HCT116 (cell line): ENCODE data around the gene PSPC1. TPM values are rescaled to one million over a fixed set of nuclear protein-coding genes. Genes with fewer than 3 reads are reported as not detected.
"Not testable (repeated sequence)": the region's sequence is repeated elsewhere in the genome, so short reads cannot be mapped to it uniquely, and the experiment has no call there.

Experiments
- ATAC-seq: fragments of 200-7000 bp; cut with Tn5 transposase; 2 replicates; pipeline ENCODE4 v1.9.1; 2020; ENCODE audit warnings: mild to moderate bottlenecking, moderate library complexity
- BruUV-seq: library from RNA; stranded (reverse); fragments of 400-500 nt; replicated peaks from 2 replicates; lab custom pipeline; 2021; lab: Mats Ljungman, UMichigan
- CTCF ChIA-PET: fragments of 300-600 bp; sonication (Branson Sonifier 250); formaldehyde crosslinking; loops from one replicate; lab custom pipeline; 2021; ENCODE audit warnings: antibody characterized with exemption; lab: Charles Lee
- POLR2A ChIA-PET: fragments of 300-600, 350-600 bp; sonication (Branson Sonifier 250); formaldehyde crosslinking; loops from one replicate; lab custom pipeline; 2021; ENCODE audit warnings: antibody characterized with exemption; lab: Charles Lee
- RAD21 ChIA-PET, 2 experiments: fragments of 300-600 bp; sonication (Branson Sonifier 250); formaldehyde crosslinking; loops; one replicate each; lab custom pipeline; 2023; ENCODE audit warnings: low total read pairs in 2 of 2; ENCODE audit not compliant: uncharacterized antibody in 2 of 2, unreplicated experiment in 2 of 2, low non-redundant PET in 1 of 2; lab: Charles Lee
- DNase-seq: peaks from one replicate; pipeline ENCODE4 v3.0.0-alpha.2; 2010; ENCODE audit warnings: low read depth, low spot score
- H2AFZ ChIP-seq: fragments of 200-600 bp; shearing (Covaris generic), sonication (generic); 2 replicates; pipeline ENCODE4 v1.6.1; 2017; ENCODE audit warnings: low read depth, mixed run types, mixed read lengths, antibody characterized with exemption, low read length; ENCODE audit not compliant: poor library complexity, severe bottlenecking
- H3K27ac ChIP-seq: 2 replicates; pipeline ENCODE4 v1.5.1; 2012; ENCODE audit warnings: low read depth, low read length
- H3K27me3 ChIP-seq: fragments of 200-600 bp; sonication (generic); 2 replicates; pipeline ENCODE4 v1.6.1; 2016; ENCODE audit warnings: mixed run types, low read length, mixed read lengths; ENCODE audit not compliant: insufficient read depth
- H3K36me3 ChIP-seq, 2 experiments: fragments of 200-500 bp in 1 of 2; fragments of 200-600 bp in 1 of 2; sonication (Bioruptor generic) in 1 of 2; sonication (generic) in 1 of 2; 2 replicates each; pipeline versions ENCODE4 v1.5.1 to v1.6.1; 2014 to 2016; ENCODE audit warnings: low read length in 2 of 2, inconsistent platforms in 1 of 2, mixed read lengths in 1 of 2, mixed run types in 1 of 2; ENCODE audit not compliant: insufficient read depth in 2 of 2, control insufficient read depth in 1 of 2
- H3K4me1 ChIP-seq, 2 experiments: fragments of 200-600 bp in 1 of 2; sonication (generic) in 1 of 2; 2 replicates each; pipeline versions ENCODE4 v1.5.1 to v1.6.1; 2012 to 2017; ENCODE audit warnings: low read length in 2 of 2, inconsistent platforms in 1 of 2, mild to moderate bottlenecking in 1 of 2, mixed read lengths in 1 of 2, mixed run types in 1 of 2, moderate library complexity in 1 of 2; ENCODE audit not compliant: insufficient read depth in 2 of 2, control insufficient read depth in 1 of 2
- H3K4me2 ChIP-seq: fragments of 200-600 bp; sonication (generic); 2 replicates; pipeline ENCODE4 v1.6.1; 2017; ENCODE audit warnings: mixed run types, low read length, mixed read lengths
- H3K4me3 ChIP-seq, 2 experiments: fragments of 200-600 bp in 1 of 2; sonication (generic) in 1 of 2; replicated peaks in 1 of 2; 2 replicates each; pipeline ENCODE4 v1.5.1; 2011 to 2016; ENCODE audit warnings: low read length in 2 of 2, control low read depth in 1 of 2, low read depth in 1 of 2, mild to moderate bottlenecking in 1 of 2, mixed read lengths in 1 of 2, mixed run types in 1 of 2
- H3K79me2 ChIP-seq: fragments of 200-600 bp; sonication (generic); 2 replicates; pipeline ENCODE4 v1.6.1; 2017; ENCODE audit warnings: mild to moderate bottlenecking, mixed run types, low read length, moderate library complexity, mixed read lengths; ENCODE audit not compliant: insufficient read depth
- H3K9ac ChIP-seq: fragments of 200-600 bp; sonication (generic); 2 replicates; pipeline ENCODE4 v1.6.1; 2016; ENCODE audit warnings: low read length, mixed read lengths
- H3K9me2 ChIP-seq: fragments of 200-600 bp; sonication (generic), shearing (Covaris generic); 2 replicates; pipeline ENCODE4 v1.6.1; 2017; ENCODE audit warnings: mixed run types, mild to moderate bottlenecking, moderate library complexity; ENCODE audit not compliant: insufficient read depth
- H3K9me3 ChIP-seq, 2 experiments: fragments of 200-500 bp in 1 of 2; fragments of 200-600 bp in 1 of 2; sonication (Bioruptor generic) in 1 of 2; sonication (generic) in 1 of 2; 2 replicates each; pipeline ENCODE4 v1.6.1; 2014 to 2017; ENCODE audit warnings: low read length in 2 of 2, mixed read lengths in 2 of 2, inconsistent platforms in 1 of 2, low read depth in 1 of 2, mild to moderate bottlenecking in 1 of 2, mixed run types in 1 of 2, moderate library complexity in 1 of 2; ENCODE audit not compliant: control insufficient read depth in 1 of 2, insufficient read depth in 1 of 2
- H4K20me1 ChIP-seq: fragments of 200-600 bp; sonication (generic), shearing (Covaris generic); 2 replicates; pipeline ENCODE4 v1.6.1; 2017; ENCODE audit warnings: mixed run types, mild to moderate bottlenecking, moderate library complexity; ENCODE audit not compliant: insufficient read depth
- CTCF ChIP-seq, 3 experiments: fragments of 200-600 bp in 1 of 3; sonication (generic) in 1 of 3; IDR thresholded peaks in 2 of 3; conservative IDR thresholded peaks in 1 of 3; 2 replicates each; pipeline ENCODE4 v1.5.1; 2012 to 2017; ENCODE audit warnings: low read depth in 2 of 3, low read length in 2 of 3, antibody characterized with exemption in 1 of 3, borderline replicate concordance in 1 of 3, control low read depth in 1 of 3, mild to moderate bottlenecking in 1 of 3, mixed read lengths in 1 of 3, mixed run types in 1 of 3, moderate library complexity in 1 of 3; ENCODE audit not compliant: insufficient read depth in 1 of 3
- POLR2A ChIP-seq: IDR thresholded peaks from 2 replicates; pipeline ENCODE4 v1.7.0; 2011; ENCODE audit warnings: borderline replicate concordance; ENCODE audit not compliant: insufficient read depth, insufficient read length; ENCODE audit errors: extremely low read depth
- REST ChIP-seq: IDR thresholded peaks from 2 replicates; pipeline ENCODE4 v1.6.1; 2012; ENCODE audit warnings: low read depth
- SIN3A ChIP-seq: IDR thresholded peaks from 2 replicates; pipeline ENCODE4 v1.6.1; 2012; ENCODE audit warnings: low read depth
- TCF7L2 ChIP-seq: IDR thresholded peaks from 2 replicates; pipeline ENCODE4 v1.7.0; 2011; ENCODE audit warnings: borderline replicate concordance, inconsistent platforms; ENCODE audit not compliant: insufficient read depth, insufficient read length; ENCODE audit errors: extremely low read depth
- YY1 ChIP-seq: IDR thresholded peaks from 2 replicates; pipeline ENCODE4 v1.6.1; 2011; ENCODE audit warnings: low read length, low read depth, moderate library complexity, mild to moderate bottlenecking; ENCODE audit not compliant: insufficient replicate concordance; ENCODE audit errors: extremely low read depth
- ZFX ChIP-seq: fragments of 450-650 bp; IDR thresholded peaks from 2 replicates; pipeline ENCODE4 v1.6.1; 2017
- intact Hi-C: fragments of 100-400 bp; cut with micrococcal nuclease; formaldehyde crosslinking; loops from 2 replicates; pipeline ENCODE4 v1.10.0; 2022
- total RNA-seq: library from RNA; stranded (reverse); gene quantifications from one replicate; pipeline ENCODE4 v1.2.1, GENCODE V29; 2021; ENCODE audit not compliant: unreplicated experiment

The PSPC1 gene
- total RNA-seq, 1 experiment from 2014 or later, result 57.7 TPM

GRCh38 chr13:19701619-19702018 lies 81.1 kb downstream of the PSPC1 start:
- H3K4me3 ChIP-seq, H3K9me2 ChIP-seq, H3K27ac ChIP-seq, CTCF ChIA-PET, intact Hi-C loops, H3K4me1 ChIP-seq, RAD21 ChIA-PET, H3K36me3 ChIP-seq, H2AFZ ChIP-seq, H3K9ac ChIP-seq, BruUV-seq, H4K20me1 ChIP-seq, H3K27me3 ChIP-seq, DNase-seq, H3K4me2 ChIP-seq, ATAC-seq, H3K9me3 ChIP-seq, POLR2A ChIA-PET: not testable (repeated sequence)
- H3K79me2 ChIP-seq, result peaks cover 14% of the 10 kb centered on the region; the same call in 1 of the 2 replicates

- H3K4me1 ChIP-seq, H3K4me3 ChIP-seq, H3K4me2 ChIP-seq, H3K9ac ChIP-seq, H4K20me1 ChIP-seq, ATAC-seq, H3K9me2 ChIP-seq, intact Hi-C loops, H3K27ac ChIP-seq, POLR2A ChIA-PET, H3K27me3 ChIP-seq, CTCF ChIA-PET, BruUV-seq, H3K36me3 ChIP-seq, RAD21 ChIA-PET, H3K9me3 ChIP-seq, DNase-seq, H2AFZ ChIP-seq: not testable (repeated sequence)
- peaks cover 14% of the 10 kb centered on the region for H3K79me2 ChIP-seq
Observed at GRCh38 chr13:19700963-19701362, 81.8 kb downstream of the PSPC1 start.

- peaks cover 13 to 20% of the 10 kb centered on the region in 2 experiments for H3K4me1 ChIP-seq
- H3K79me2 ChIP-seq, result peaks cover 22% of the 10 kb centered on the region
- no peak overlapping the region for H3K4me2 ChIP-seq
- POLR2A ChIA-PET, result no interaction called here
- no peaks in the 10 kb centered on the region for H3K9me3 ChIP-seq
- DNase-seq (no peak), ATAC-seq (no peak)
- H4K20me1 ChIP-seq, result no peaks in the 10 kb centered on the region
- H3K27me3 ChIP-seq, result no peaks in the 10 kb centered on the region
- H3K9me2 ChIP-seq, result no peaks in the 10 kb centered on the region
- BruUV-seq, result no TSS peak
- no peak overlapping the region for H3K27ac ChIP-seq
- H2AFZ ChIP-seq, result no peak overlapping the region
- no peak overlapping the region for H3K4me3 ChIP-seq
- H3K9ac ChIP-seq, result no peak overlapping the region
- RAD21 ChIA-PET, result no interaction called here
- CTCF ChIA-PET, result no interaction called here
- H3K36me3 ChIP-seq, result no peaks in the 10 kb centered on the region
- intact Hi-C loops, result loop anchor here (5.0 kb wide), 1 partner anchor 49 kb away; no protein-coding TSS in a partner anchor
- TF ChIP-seq YY1 (no peak), SIN3A (no peak), CTCF (IDR thresholded peaks at IDR 0.05 in 2 of 3, conservative IDR thresholded peaks at IDR 0.05 in 1 of 3; ENCODE audit: borderline replicate concordance in 1 of 3, insufficient read depth in 1 of 3, low read depth in 2 of 3, low read length in 2 of 3) (no peak), ZFX (no peak), REST (no peak), TCF7L2 (no peak), POLR2A (no peak)
Observed at GRCh38 chr13:19695829-19696228, 86.9 kb downstream of the PSPC1 start.
